Measurements from ENCODE around the gene PPM1B. TPM values are rescaled to one million over a fixed set of nuclear protein-coding genes. Genes with fewer than 3 reads are reported as not detected.
A peak's percentile ranks its signal among the peaks of the same experiment; 100 is the strongest.

The PPM1B gene
- total and polyA plus RNA-seq, 9 of the 15 experiments (the other 6 are each of a cell fraction or from before 2014, with no cell fraction given), result 8.9 to 44.0 (median 28.6) TPM

GRCh38 chr2:44171018-44171417 lies 2.3 kb downstream of the PPM1B start:
- peak overlapping the region; percentile 94 for H3K4me3 ChIP-seq
- intact Hi-C loops (cut with micrococcal nuclease), result no loop called here
- peaks cover 5% of the 10 kb centered on the region; the same call in 1 of the 3 replicates for H3K36me3 ChIP-seq (ENCODE audit: control insufficient read depth, insufficient read depth, low read length)
- H3K9me1 ChIP-seq (ENCODE audit: control insufficient read depth, insufficient read depth, low read length), result no peaks in the 10 kb centered on the region
- peaks cover 71% of the 10 kb centered on the region for H3K79me2 ChIP-seq (ENCODE audit: control insufficient read depth, insufficient read depth, low read length)
- in situ Hi-C loops (cut with MboI), result no loop called here
- ATAC-seq (no peak), DNase-seq (ENCODE audit: extremely low read depth in 1 of 4, low spot score in 3 of 4) (no peak), FAIRE-seq (peak; percentile 19)
- ChIA-PET CTCF (ENCODE audit: low intra/inter-chr PET ratio) (interaction anchor here (0.6 kb wide), 1 partner anchor 9 kb away, joined by 5 read pairs; no protein-coding TSS in a partner anchor), POLR2A (interaction anchor here (0.7 to 4.6 kb wide), 3 partner anchors 11 to 84 kb away, joined by 3 to 28 read pairs (median 3); no protein-coding TSS in a partner anchor)
- H3K4me2 ChIP-seq (ENCODE audit: insufficient read depth, low read length), result peak overlapping the region; percentile 45
- H2AFZ ChIP-seq (ENCODE audit: low read depth, low read length), result no peak overlapping the region
- H3K27ac ChIP-seq (ENCODE audit: extremely low read depth, low read depth, low read length), result no peak overlapping the region
- peaks cover 4 to 7% of the 10 kb centered on the region in 2 experiments; a peak in 4 of 5 replicates for H3K4me1 ChIP-seq (replicated peaks in 1 of 2; ENCODE audit: control insufficient read depth in 2 of 2, insufficient read depth in 2 of 2, low read length in 2 of 2)
- no peaks in the 10 kb centered on the region for H3K27me3 ChIP-seq (ENCODE audit: control insufficient read depth in 2 of 2, insufficient read depth in 2 of 2, low read length in 2 of 2)
- peaks cover 3% of the 10 kb centered on the region for H3K9me3 ChIP-seq (replicated peaks; ENCODE audit: control insufficient read depth, insufficient read depth, low read depth, low read length)
- H4K20me1 ChIP-seq (replicated peaks; ENCODE audit: control insufficient read depth, insufficient read depth, low read length), result peaks cover 20% of the 10 kb centered on the region; the same call in 1 of the 2 replicates
- BruUV-seq (replicated peaks), result no TSS peak
- TF ChIP-seq ATF3 (IDR thresholded peaks at IDR 0.05) (peak; percentile 65), ATF3 (CRISPR knock-in tag; conservative IDR thresholded peaks at IDR 0.05) (no peak), ZNF3 (CRISPR knock-in tag; IDR thresholded peaks at IDR 0.05) (no peak), CEBPG (CRISPR knock-in tag; IDR thresholded peaks at IDR 0.05) (no peak), CEBPG (tag; conservative IDR thresholded peaks at IDR 0.05 in 1 of 2, IDR thresholded peaks at IDR 0.05 in 1 of 2) (peak in 1 of 2 experiments; percentile 24; a peak in 1 of 4 replicates), ZNF316 (IDR thresholded peaks at IDR 0.05) (peak; percentile 29; the same call in 1 of the 2 replicates), SETDB1 (IDR thresholded peaks at IDR 0.05; ENCODE audit: low read length) (no peak), ZMIZ1 (IDR thresholded peaks at IDR 0.05; ENCODE audit: low read depth in 2 of 2, low read length in 2 of 2) (no peak), ZBTB1 (CRISPR knock-in tag; IDR thresholded peaks at IDR 0.05; ENCODE audit: borderline replicate concordance, low read depth) (no peak), SREBF2 (CRISPR knock-in tag; IDR thresholded peaks at IDR 0.05) (no peak), ATF7 (IDR thresholded peaks at IDR 0.05) (peak; percentile 22; the same call in 1 of the 2 replicates)
- peak overlapping the region in 1 of 2 experiments; percentile 89; a peak in 1 of 4 replicates for H3K9ac ChIP-seq (ENCODE audit: insufficient read depth in 1 of 2, low read depth in 2 of 2, low read length in 2 of 2)
- WGBS (ENCODE audit: insufficient coverage, low coverage, missing lambda C conversion rate), result 0% methylated on average over 2 of the region's 2 CpGs

All from K562 (cell line).